NB4 (cell line): ENCODE data around the gene PPFIBP2.

Experiments used
- CTCF ChIP-seq: IDR thresholded peaks from one replicate; pipeline ENCODE4 v1.5.1; 2012; ENCODE audit warnings: low read depth, low read length
- POLR2A ChIP-seq: IDR thresholded peaks from 2 replicates; pipeline ENCODE4 v1.6.1; 2011; ENCODE audit warnings: mild to moderate bottlenecking; ENCODE audit not compliant: insufficient read length; ENCODE audit errors: extremely low read depth
- TF ChIP-seq, protein P1 (sequence below): IDR thresholded peaks from 2 replicates; pipeline ENCODE4 v1.6.1; 2011; ENCODE audit warnings: low read depth, low read length

GRCh38 chr11:7485186-7486097 is 28.4 kb upstream of the PPFIBP2 start, which contains the start of gene OLFML1:
- TF ChIP-seq CTCF (no peak), POLR2A (no peak)
- TF ChIP-seq, protein P1, sequence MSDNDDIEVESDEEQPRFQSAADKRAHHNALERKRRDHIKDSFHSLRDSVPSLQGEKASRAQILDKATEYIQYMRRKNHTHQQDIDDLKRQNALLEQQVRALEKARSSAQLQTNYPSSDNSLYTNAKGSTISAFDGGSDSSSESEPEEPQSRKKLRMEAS = no peak
